ENCODE data around the gene SCFD1.

The SCFD1 gene

GRCh38 chr14:30763891-30764290 is 141.8 kb downstream of the SCFD1 start:
- DNase-seq, result no peak

DNA sequence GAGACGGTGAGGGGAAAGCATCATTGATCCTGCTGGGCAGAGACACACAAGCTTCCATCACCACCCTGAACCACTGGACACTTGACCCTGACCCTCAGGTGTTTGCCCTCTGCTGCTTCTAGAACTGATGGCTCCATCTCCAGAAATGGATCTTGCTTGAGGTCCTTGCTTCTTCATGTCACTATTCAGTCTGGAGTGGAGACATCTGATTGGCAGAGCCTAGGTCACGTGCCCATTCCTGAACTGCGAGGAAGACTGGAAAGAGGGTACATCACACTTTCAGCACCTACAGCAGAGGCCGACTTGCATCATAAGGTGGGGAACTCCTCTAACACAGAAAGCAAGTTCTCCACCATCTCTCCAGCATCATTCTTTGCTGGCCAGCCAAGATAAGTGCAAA is 145.5 kb downstream of the SCFD1 start:
- DNase-seq, result no peak

DNA sequence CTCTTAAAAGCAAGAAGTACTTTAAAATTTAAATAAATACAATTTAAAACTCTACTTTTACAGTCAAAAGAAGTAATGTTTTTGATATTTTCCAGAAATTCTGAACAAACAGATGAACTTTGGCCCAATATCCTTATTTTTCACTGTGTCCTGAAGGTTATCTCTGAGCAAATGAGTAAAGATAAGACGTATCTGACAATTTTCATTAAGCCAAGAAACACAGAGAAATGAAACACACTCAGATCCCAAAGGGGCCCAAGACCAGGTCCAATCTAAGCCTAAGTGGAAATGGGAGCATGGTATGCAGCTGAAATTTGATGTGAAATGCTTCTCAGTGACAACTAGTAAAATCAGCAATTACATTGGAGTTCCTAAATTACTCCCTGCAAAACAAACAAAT is 146.7 kb downstream of the SCFD1 start:
- DNase-seq, result no peak

DNA sequence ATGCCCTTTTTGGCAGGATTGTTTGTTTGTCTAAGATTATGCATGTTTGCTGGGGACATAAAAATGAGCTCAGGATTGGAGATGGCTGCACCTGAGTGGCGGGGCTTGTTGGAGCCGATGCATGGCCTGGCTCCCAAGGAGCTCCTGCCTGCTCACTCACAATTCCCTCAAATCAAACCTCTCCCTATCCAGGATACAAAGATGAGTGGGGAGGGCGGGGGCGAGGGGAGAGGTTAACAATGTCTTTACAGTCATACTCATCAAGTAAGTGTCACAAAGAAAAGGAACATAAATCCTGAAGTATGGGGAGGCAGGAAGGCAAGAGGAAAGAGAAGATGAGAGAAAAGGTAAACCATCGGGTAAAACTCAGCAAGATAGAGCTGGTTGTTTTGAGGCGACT is 148.3 kb downstream of the SCFD1 start:
- DNase-seq, result no peak

DNA sequence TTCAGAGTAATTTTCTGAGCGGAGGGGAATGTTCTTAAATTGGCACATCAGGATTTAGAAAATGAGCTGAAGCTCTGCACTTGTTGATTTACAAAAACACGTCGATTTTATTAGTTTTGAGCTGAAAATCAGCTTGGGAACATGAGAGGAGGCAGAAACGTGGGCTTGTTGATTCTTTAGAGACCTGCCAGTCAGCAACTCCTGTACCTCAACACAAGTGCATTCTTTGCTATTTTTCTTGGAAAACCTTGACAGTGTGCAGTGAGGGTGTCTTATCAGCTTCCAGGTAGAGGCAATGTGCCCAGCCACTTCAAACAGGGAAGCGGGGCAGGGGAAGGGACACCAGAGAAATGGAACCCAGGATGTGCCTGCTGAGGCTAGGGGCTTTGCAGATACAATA is 149.5 kb downstream of the SCFD1 start:
- no peak for DNase-seq

GRCh38 chr14:30779210-30779609 is 157.1 kb downstream of the SCFD1 start:
- no peak for DNase-seq

All from NCI-H748 treated with DMSO at 0.1 percent for 48 hours (cell line).